Measurements from ENCODE around the gene RAB11FIP4.

Gene RAB11FIP4

DNA sequence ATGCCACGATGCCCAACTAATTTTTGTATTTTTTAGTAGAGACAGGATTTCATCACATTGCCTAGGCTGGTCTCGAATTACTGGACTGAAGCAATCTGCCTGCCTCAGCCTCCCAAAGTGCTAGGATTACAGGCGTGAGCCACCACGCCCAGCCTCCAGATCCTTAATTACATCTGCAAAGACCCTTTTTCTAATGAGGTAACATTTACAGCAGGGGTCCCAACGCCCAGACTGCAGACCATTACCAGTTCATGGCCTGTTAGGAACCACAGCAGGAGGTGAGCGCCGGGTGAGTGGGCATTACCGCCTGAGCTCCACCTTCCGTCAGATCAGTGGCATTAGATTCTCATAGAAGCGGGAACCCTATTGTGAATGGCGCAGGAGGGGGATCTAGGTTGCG lies 4.0 kb upstream of the RAB11FIP4 start:
- FAIRE-seq, result no peak

DNA sequence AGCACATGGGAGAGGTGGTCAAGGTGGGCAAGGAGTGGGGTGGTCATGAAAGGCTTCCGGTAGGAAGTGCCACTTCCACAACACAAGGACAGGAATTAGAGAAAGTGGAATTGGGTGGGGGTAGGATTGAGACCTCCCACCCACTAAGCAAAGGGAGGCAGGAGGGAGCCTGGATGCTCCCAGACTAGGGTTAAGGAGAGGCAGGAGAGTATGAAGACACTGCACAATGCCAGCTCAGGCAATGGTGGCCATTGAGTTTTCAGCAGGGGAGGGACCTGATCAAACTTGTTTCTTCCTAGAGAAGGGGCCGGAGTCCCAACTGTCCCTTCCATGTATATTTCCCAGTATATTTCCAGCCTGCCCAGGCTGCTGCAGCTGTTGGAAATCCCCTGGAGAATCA lies 3.1 kb upstream of the RAB11FIP4 start:
- FAIRE-seq, result no peak

DNA sequence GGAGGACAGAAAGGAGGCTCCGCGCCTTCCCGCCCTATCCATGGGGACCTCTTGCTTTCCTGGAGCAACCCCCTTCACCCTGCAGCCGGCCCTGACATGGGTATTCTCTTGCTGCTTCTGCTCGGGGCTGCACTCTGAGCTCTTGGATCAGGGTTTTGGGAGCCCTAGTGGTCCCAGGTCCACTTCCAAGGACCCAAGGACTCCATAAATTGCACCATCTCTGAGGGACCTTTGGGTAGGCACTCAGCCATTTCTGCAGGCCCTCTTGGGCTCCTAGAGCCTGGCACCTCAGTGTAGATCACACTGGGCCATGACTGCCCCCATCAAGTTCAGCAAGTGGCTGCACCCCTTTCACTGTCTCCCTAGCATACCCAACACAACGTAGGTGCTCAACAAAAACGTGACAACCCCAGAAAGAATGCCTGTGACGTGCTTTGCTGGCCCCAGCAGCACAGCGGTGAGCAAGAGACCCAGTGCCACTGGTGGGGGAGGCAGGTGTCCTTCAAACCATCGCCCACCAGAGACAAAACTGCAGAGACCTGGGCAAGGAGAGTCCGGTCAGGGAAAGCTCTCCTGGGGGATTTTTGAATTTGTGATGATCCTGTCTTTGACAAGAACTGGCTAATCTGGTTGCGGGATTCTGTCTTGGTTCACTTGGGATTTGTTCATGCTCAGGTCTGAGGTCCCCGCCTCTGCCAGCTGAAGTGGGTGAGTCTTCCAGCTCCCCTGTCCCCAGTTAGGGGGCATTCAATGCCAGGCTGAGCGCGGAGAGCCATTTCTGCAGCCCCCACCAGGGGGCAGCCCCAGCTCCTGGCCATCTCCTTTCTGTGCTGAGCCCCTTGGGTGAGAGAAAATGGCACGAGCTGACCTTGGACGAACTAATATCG lies 2.5 kb upstream of the RAB11FIP4 start:
- FAIRE-seq, result no peak

DNA sequence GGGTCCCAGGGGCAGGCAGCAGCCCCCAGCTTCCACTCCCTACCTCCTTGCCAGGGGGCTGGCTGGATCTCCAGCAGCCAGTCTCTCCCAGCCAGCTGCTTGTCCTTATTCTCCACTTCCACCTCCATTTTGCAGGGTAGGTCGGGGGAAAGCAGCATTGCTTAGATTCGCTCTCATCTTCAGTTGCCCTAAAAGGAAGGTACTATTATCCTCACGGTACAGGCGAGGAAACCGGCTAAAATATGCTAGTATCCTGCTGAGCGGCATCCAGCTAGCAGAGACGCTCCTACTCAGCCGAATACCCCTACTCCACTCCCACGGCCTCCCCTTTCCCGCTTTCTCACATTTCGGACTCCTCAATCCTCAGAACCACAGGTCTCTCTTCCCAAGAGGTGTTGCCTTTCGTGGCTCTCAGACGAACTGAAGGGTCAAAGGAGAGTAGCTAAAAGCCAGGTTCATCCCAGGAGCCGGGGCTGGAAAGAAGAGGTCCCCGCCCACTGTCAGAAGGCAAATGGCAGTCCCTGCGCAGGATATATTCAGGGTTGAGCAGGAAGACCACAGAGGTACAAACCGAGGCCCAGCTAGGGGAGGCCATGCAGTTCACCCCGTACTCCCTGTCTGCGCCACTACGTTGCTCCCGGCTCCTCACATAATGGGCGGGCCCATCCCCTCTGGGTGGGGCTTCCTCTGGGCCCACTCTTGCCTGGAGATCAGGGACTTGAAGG lies 1.7 kb upstream of the RAB11FIP4 start:
- FAIRE-seq, result no peak

DNA sequence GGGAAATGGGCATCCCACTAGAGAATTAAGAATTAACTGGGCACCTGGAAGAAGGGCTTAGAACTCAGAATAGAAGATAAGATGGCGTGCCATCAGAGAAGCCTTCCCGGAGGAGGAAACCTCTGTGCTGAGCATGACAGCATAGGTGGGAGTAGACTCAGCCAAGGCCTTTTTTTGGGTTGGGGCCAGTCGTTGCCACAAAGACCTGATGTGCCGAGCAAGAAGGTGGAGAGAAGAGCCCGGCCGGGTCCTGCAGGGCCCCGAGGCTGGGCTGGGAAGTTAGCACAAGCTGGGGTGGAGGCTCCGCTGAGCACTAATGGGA lies 1.1 kb upstream of the RAB11FIP4 start:
- FAIRE-seq, result no peak

DNA sequence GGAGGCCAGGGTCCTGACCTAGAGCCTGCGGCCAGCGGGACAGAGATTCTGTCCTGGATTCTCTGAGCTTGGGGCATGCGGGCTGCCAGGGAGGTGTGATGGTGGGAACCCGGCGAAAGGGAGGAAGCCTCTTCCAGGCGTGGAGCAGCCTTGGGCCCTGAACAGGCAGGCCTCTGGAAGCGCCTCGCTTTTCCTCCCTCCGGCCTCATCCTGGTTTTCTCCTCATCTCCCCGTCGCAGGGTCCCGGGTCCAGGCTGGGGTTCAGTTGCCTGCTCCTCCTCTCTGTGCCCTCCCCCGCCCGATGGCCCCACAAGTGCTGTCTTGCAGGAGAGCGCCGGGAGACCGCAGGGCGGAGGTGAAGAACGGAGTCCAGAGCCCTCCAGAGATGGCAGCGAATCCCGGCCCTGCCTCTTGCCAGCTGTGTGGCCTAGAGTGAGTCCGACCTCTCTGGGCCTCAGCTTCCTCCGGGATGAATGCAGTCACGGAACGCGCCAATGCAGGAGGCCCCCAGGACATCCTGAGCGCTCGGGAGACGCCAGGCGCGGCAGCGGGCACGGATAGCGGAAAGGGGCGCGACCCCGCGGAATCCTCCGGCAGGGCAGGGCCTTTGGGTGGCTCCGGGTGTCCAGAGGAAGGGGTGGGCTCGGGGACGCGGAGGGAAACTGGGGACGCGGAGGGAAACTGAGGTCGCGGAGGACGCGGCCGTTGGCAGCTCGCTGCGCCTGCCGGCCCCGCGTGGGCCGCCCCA lies 553 bp upstream of the RAB11FIP4 start:
- no peak for FAIRE-seq

DNA sequence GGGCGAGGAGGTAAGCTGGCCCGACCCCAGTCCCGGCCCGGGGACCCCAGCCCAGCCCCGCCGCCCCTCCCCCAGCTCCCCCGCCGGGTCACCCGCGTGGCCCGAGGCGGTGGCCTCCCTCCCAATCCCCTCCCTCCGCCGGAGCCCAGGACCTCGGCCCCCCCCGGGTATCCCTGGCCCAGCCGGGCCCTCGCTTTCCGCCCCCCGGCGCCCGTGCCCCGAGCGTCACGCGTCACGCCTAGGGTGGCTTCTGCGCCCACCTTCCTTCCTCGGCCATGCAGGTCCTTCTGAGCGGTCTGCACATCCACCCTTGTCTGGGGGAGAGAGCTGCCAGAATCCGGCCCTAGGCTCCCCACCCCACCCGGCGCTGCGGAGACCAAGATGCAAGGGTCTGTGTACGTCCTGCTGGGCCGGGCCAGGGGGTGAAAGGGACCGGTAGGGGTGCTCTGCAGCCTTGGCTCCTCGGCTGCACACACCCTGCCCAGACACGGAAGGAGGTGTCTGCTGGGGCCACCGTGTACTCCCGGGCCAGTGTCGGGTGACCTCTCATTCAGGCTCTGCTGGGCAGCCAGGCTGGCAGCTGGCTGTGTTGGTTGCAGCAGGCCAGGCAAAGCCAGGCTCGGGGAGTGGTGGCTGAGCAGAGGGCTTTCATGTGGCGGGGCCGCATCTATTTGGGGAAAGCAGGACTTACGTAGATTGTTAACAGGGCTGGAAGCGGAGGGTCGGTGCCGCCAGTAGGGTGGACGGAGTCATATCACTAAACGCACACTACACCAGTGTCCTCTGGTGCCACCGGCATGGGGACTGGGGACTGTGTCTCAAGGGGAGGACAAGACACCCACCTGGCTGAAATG lies 754 bp downstream of the RAB11FIP4 start:
- FAIRE-seq, result no peak

DNA sequence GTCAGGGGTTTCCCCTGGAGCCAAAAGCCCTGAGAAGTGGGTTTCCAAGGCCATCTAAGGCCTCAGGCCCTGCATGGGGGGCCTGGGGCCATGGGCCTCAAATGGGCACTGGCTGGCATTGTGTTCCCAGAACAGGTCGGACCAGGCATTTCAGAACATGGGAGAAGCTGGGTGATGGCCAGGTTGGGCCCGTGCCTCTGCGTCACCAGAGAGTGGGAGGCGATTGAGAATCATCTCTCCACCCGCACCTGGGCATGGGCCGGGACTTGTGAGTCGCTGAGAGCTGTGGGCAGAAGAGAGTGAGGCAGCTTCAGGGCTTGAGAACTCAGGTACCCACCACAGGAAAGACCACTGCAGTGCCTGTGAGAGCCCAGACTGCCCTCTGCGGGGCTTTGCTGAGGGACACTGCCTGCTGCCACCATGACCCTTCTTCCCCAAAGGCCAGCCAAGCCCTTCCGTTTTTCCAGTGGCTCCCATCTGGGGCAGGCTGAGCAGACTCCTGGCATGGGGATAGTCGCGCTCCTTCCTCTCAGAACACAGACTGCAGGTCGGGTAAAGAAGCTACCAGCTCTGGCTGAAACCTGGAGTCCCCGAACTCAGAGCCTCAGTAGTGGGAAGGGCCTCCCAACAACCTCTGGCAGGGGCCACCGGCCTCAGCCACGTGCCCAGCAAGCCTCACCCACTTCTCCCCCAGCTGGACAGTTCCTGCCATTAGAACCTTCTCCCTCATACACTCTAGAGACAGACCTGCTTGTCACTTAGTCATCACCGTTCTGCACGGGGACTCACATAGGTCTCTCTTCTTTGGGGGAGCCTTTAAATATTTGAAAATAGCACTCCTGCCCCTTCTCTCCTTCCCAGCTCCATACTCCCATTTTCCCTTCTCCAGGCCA lies 1.6 kb downstream of the RAB11FIP4 start:
- FAIRE-seq, result no peak

DNA sequence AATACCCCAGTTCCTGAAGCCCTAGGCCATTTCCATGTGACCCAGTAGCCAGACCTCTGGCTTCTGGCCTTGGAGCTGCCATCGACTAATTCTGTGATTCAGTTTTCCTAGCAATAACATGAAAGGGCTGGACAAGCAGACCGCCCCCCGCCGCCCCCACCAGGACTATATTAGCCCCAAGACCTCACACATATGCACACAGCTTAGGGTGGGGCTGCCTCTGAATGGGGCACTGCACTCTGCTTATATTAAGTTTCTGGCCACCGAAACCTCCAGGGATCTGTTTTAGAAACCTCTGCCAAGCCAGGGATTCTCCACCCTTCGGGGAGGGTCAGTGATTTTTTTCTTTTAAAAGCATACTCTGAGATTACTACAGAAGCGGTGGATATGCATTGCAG lies 2.3 kb downstream of the RAB11FIP4 start:
- FAIRE-seq, result no peak

DNA sequence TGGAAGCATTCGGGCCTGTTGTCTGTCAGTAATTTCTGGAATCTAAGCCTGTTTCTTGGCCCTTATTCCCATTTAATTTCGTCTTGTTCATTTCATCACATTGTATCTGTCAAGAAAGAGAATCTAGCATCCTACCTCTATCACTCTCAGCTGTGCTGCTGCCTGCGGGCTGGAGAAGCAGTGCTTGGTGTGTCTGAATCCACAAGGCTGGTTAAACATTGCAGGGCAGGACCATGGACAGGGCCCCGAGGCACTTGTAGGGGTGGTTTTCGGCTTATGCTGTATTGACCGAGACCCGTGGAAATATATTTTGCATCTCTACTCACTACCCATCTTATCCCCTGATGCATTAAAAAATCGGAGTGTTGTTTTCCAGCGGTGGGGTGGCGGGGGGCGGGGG lies 3.1 kb downstream of the RAB11FIP4 start:
- no peak for FAIRE-seq

DNA sequence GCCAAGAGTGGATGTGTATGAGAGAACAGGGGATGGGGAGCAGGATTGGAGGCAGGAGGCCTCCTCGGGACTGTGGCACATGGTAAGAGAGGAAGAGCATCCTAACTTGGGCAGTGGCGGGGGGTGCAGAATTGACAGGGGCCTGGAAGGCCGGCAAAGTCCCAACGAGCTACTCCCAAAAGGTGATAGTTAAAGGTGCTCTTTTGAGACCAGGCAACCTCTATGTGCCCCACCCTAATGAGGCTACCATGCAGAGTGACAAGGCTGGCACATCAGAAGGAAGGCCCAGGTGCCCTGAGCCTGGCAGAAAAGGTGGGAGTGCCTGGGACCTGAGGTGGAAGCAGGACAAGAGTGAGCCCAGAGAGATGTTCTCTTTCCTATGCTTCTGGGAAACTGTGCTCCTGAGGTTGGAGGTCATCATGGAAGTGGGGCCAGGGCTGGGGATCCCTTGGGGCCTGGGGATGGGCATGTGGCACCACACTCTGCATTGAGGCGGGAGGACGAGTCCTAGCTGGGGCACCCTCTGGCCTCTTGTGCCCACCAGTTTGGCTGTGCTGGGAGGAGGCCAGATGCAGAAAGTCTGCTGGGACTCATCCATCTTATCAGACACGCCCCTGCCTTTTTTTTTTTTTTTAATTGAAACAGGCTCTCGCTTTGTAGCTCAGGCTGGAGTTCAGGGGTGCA lies 5.9 kb downstream of the RAB11FIP4 start:
- FAIRE-seq, result no peak

DNA sequence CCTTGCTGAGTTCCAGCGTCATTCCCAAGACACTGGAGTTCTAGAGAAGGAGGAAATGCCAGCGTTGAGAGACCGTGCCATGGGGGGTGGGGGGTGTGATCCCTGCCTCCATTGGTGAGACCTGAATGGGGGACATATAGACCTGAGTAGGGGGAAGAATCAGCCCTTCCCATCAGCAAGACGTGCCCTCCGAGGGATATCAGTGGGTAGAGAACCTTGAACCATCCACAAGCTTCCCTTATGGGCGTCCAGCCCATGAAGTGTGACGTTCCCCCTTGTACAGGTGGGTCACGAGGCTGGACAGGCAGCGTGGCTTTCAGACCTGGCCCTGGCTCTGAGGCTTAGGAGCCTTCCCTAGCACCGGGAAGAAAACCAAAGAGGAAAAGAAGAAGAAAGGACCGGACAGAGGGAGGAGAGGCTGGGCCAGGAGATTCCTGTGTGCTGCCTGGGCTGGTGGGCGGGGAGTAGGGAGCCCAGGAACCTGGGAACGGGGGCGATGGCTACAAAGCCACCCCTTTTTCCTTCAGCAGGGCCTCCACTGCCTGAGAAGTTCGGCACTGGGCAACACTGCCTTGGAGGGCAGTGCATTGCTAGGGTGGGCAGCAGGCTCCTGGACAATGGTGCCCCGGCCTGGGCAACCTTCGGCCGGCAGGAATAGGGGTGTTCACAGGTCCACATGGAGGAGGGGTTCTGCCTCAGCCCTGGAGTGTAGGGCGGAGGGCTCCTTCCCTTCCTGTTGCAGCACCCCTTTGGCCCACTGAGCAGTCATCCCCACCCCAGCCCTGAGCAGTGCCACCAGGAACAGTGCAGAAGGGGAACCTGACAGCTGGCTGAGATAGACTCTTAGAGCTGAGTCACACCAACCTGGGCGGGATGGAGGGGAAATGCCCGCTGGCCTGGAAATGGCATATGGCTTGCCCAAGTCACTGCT lies 7.2 kb downstream of the RAB11FIP4 start:
- no peak for FAIRE-seq

DNA sequence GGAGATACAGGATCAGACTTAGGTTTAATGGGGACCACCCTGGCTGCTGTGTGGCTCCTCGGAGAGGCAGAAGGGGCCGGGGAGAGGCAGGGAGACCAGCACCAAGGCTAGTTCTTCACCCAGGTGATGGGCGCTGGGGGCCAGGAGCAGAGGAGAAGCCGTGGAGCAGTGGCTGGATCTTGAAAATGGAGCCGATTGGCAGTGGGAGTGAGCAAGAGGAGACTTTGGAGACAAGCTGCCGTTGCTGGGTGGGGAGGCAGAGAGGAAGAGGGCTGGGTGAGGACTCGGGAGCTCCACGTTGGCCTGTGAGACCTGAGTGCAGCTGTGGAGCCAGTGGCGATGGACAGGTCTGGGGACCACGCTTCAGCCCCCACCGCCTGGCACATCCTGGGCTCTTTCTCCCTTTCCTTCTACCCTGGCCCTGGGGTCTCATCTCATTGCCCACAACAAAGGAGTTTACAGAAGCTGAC lies 9.0 kb downstream of the RAB11FIP4 start:
- no peak for FAIRE-seq

DNA sequence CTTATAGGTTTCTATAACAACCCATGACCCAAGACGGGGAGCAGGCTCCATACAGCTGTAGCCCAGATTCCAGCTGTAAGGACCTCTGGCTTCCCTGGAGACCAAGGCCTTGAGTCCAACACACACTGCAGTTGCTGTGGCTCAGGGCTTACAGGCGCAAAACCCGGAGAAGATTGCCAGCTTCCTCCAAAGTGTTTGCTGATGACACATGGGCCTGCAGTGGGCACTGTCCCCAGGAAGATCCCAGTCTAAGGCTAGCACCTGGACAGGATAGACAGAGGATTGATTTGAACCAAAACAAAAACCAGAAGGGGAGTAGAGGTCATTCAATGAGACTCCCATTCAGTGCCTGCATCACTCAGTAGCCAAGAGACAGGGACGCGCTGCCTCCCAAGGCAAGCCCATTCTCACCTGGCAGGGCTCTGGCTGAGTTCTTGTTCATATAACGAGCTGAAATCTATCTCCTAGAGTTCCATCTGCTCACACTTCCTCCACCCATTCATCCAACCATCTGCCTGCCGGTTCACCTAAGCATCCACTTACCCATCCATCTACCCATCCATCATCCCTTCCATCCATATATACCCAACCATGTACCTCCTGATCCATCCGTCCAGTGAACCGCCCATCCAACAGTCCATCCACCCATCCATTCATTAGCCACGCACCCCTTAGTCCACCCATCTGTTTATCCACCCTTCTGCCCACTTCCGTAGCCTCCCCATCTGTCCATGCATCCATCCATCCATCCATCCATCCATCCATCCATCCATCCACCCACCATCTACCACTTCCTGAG lies 10.2 kb downstream of the RAB11FIP4 start:
- no peak for FAIRE-seq

DNA sequence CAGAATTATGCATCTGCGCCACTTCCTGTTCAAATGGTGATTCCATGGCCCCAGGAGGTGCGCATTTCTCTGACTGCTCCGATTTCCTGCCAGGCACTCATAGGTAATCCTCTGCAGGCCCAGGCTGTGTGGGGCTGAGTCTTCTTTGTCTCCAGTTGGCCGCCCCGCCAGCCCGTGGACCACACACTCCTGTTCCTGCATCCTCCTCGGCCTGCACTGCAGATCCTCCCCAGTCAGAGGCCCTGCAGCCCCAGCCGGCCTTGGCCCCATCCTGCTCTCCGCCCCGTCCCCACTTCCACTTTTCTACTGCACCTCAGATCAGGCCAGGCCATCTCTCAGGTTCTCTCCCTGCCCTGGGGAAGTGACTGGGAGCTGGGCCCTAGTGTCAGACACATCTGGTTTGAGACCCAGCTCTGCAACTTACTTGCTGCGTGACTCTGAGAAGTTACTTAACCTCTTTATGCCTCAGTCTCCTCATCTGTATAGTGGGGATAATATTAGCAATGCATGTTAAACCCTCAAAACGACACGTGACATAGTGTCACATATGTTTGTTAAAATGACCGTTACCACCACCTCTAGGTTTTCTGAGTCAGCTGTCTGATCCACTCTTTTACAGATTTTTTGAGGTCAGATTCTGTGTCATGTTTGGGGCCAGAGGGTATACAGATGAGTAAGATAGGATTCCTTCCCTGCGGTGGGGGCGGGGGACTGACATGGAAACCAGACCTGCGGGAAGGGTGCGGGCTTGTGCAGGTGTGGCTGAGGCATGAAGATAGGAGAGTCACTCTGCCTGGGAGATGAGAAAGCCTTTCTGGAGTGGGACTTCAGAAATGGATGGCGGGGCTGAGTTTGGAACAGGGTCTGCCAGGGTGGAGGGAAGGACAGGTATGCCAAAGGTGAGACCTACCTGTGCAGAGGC lies 12.8 kb downstream of the RAB11FIP4 start:
- FAIRE-seq, result no peak

DNA sequence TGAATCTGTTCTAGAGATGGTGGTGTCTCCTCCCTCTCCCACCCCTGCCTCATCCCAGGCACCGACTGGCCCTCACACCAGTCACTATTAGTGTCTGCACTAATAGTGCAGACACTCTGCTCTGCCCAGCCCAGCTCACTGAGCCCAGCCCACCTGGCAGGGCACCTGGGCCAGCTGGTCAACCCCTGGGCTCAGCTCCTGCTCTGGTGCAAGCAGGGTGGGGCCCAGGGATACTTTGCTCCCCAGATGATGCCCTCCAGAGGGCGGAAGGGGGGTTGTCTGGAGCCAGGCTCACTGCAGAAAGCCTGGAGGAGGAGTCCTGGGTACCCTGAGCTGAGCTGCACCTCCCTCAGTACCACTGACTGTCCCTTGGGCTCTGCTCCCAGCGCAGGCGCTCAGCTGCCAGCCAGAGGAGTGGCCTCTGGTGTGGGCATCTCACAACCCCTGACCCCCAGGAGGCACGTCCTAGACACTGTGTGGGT lies 14.5 kb downstream of the RAB11FIP4 start:
- FAIRE-seq, result no peak

DNA sequence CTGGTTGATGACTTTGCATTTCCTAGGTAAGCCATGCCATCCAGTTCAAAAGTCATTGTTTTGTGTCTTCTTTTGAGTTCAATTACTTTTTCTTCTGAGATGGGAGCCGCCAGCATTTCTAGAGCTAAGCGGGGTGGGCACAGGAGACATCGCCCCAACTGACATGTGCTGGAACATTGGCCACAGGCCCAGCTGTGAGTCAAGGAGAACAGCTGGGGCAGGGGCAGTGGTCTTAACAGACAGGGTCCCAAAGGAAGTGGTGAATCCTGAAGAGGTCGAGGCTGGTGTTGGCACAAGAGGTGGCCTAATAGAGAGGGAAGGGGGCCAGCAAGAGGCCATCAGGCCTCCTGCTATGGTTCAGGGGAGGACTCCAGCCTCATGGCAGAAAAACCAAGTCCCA lies 17.1 kb downstream of the RAB11FIP4 start:
- no peak for FAIRE-seq

Data from endometrium (tissue), 2 donors.